ENCODE results near the gene ABCF1. TPM values are rescaled to one million over a fixed set of nuclear protein-coding genes. Genes with fewer than 3 reads are reported as not detected.

Gene ABCF1
- total and polyA plus RNA-seq, 9 of the 15 experiments (the other 6 are each of a cell fraction or from before 2014, with no cell fraction given): 41.6 to 193 (median 102) TPM

DNA sequence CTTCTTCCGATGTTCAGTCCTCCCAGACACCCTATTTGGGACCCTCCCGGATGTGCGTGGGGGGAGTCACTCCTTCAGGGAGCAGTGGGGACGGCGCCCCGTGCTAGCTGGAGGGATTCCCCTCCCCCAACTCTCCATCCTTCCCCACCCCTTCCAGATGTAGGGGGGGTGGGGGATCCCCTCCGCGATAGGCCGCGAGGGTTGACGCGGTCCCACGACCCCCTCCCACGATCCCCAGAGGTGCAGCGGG lies 15.5 kb upstream of the ABCF1 start (continued):
- TF ChIP-seq ZNF830 (CRISPR knock-in tag; IDR thresholded peaks at IDR 0.05) (peak; percentile 26; the same call in 1 of the 2 replicates), ZNF584 (CRISPR knock-in tag; IDR thresholded peaks at IDR 0.05; ENCODE audit: low read depth) (no peak), ZKSCAN3 (CRISPR knock-in tag; IDR thresholded peaks at IDR 0.05) (no peak), ZNF175 (CRISPR knock-in tag; IDR thresholded peaks at IDR 0.05; ENCODE audit: low read depth) (no peak), KDM5B (IDR thresholded peaks at IDR 0.05; ENCODE audit: insufficient replicate concordance, low read depth, low read length) (peak; percentile 1), ADNP (tag; IDR thresholded peaks at IDR 0.05) (no peak), MEF2A (IDR thresholded peaks at IDR 0.05; ENCODE audit: control insufficient read depth, low read depth, low read length) (no peak), ESRRA (IDR thresholded peaks at IDR 0.05; ENCODE audit: borderline replicate concordance, low read depth) (no peak), NONO (IDR thresholded peaks at IDR 0.05; ENCODE audit: low read depth in 2 of 2, low read length in 1 of 2) (peak in 1 of 2 experiments; percentile 79; a peak in 2 of 4 replicates), NR3C1 (CRISPR knock-in tag; IDR thresholded peaks at IDR 0.05) (no peak), CHD1 (IDR thresholded peaks at IDR 0.05; ENCODE audit: low read length) (no peak), NBN (IDR thresholded peaks at IDR 0.05; ENCODE audit: low read depth) (no peak), DACH1 (IDR thresholded peaks at IDR 0.05; ENCODE audit: partially characterized antibody) (no peak), ZNF445 (CRISPR knock-in tag; IDR thresholded peaks at IDR 0.05; ENCODE audit: low read depth) (no peak), ZNF764 (CRISPR knock-in tag; IDR thresholded peaks at IDR 0.05; ENCODE audit: low read depth) (no peak), ZNF143 (CRISPR knock-in tag; IDR thresholded peaks at IDR 0.05) (peak; percentile 47; the same call in 1 of the 2 replicates), ZNF124 (CRISPR knock-in tag; IDR thresholded peaks at IDR 0.05) (no peak), RNF2 (IDR thresholded peaks at IDR 0.05) (0 out of 2 replicates have a peak, but pooled peaks have one; percentile 2)
- TF ChIP-seq, protein P1, sequence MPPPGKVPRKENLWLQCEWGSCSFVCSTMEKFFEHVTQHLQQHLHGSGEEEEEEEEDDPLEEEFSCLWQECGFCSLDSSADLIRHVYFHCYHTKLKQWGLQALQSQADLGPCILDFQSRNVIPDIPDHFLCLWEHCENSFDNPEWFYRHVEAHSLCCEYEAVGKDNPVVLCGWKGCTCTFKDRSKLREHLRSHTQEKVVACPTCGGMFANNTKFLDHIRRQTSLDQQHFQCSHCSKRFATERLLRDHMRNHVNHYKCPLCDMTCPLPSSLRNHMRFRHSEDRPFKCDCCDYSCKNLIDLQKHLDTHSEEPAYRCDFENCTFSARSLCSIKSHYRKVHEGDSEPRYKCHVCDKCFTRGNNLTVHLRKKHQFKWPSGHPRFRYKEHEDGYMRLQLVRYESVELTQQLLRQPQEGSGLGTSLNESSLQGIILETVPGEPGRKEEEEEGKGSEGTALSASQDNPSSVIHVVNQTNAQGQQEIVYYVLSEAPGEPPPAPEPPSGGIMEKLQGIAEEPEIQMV (tag; conservative IDR thresholded peaks at IDR 0.05; ENCODE audit: low read depth): no peak
- TF ChIP-seq, protein P2, sequence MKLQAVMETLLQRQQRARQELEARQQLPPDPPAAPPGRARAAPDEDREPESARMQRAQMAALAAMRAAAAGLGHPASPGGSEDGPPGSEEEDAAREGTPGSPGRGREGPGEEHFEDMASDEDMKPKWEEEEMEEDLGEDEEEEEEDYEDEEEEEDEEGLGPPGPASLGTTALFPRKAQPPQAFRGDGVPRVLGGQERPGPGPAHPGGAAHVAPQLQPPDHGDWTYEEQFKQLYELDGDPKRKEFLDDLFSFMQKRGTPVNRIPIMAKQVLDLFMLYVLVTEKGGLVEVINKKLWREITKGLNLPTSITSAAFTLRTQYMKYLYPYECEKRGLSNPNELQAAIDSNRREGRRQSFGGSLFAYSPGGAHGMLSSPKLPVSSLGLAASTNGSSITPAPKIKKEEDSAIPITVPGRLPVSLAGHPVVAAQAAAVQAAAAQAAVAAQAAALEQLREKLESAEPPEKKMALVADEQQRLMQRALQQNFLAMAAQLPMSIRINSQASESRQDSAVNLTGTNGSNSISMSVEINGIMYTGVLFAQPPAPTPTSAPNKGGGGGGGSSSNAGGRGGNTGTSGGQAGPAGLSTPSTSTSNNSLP (IDR thresholded peaks at IDR 0.05; ENCODE audit: borderline replicate concordance, low read depth, low read length): no peak
- TF ChIP-seq, protein P3, sequence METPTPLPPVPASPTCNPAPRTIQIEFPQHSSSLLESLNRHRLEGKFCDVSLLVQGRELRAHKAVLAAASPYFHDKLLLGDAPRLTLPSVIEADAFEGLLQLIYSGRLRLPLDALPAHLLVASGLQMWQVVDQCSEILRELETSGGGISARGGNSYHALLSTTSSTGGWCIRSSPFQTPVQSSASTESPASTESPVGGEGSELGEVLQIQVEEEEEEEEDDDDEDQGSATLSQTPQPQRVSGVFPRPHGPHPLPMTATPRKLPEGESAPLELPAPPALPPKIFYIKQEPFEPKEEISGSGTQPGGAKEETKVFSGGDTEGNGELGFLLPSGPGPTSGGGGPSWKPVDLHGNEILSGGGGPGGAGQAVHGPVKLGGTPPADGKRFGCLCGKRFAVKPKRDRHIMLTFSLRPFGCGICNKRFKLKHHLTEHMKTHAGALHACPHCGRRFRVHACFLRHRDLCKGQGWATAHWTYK (CRISPR knock-in tag; IDR thresholded peaks at IDR 0.05): 0 out of 2 replicates have a peak, but pooled peaks have one; percentile 4
- TF ChIP-seq, protein P4, sequence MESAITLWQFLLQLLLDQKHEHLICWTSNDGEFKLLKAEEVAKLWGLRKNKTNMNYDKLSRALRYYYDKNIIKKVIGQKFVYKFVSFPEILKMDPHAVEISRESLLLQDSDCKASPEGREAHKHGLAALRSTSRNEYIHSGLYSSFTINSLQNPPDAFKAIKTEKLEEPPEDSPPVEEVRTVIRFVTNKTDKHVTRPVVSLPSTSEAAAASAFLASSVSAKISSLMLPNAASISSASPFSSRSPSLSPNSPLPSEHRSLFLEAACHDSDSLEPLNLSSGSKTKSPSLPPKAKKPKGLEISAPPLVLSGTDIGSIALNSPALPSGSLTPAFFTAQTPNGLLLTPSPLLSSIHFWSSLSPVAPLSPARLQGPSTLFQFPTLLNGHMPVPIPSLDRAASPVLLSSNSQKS (CRISPR knock-in tag; IDR thresholded peaks at IDR 0.05): no peak
- TF ChIP-seq, protein P5, sequence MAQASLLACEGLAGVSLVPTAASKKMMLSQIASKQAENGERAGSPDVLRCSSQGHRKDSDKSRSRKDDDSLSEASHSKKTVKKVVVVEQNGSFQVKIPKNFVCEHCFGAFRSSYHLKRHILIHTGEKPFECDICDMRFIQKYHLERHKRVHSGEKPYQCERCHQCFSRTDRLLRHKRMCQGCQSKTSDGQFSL (CRISPR knock-in tag; IDR thresholded peaks at IDR 0.05): peak; percentile 89
- TF ChIP-seq, protein P5 (tag; IDR thresholded peaks at IDR 0.05): peak in 1 of 2 experiments; percentile 84; a peak in 2 of 4 replicates

Data from K562 (cell line).